Muscle of back (tissue), 13 donors: ENCODE measurements around the gene FAM210A. TPM values are rescaled to one million over a fixed set of nuclear protein-coding genes. Genes with fewer than 3 reads are reported as not detected.
"Not testable (repeated sequence)": the region's sequence is repeated elsewhere in the genome, so short reads cannot be mapped to it uniquely, and the experiment has no call there.

Experiments
- DNase-seq, 3 donors: peaks; one replicate each; pipeline versions ENCODE4 v3.0.0 to v3.0.0-alpha.2; 2013
- long read RNA-seq, 9 donors: transcript quantifications; one replicate each; lab custom pipeline, GENCODE V29; 2026
- polyA plus RNA-seq, 10 donors: library from polyadenylated mRNA; unstranded; fragments of 120-200 nt; gene quantifications; one replicate each; pipeline ENCODE4 v1.2.1, GENCODE V29; 2013; ENCODE audit not compliant: insufficient read length in 10 of 10

FAM210A gene, protein sequence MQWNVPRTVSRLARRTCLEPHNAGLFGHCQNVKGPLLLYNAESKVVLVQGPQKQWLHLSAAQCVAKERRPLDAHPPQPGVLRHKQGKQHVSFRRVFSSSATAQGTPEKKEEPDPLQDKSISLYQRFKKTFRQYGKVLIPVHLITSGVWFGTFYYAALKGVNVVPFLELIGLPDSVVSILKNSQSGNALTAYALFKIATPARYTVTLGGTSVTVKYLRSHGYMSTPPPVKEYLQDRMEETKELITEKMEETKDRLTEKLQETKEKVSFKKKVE
- 10 to 100 TPM; 20.7 to 32.1 (median 23.3) TPM for polyA plus RNA-seq
- long read RNA-seq, donor 1, full-length matches to known transcripts: 8 of 8 reads
- long read RNA-seq, donor 1, partial matches to known transcripts: 0 of 8 reads
- long read RNA-seq, donor 1, other reads (novel, unspliced or antisense): 0 of 8 reads
- long read RNA-seq, donor 2, full-length matches to known transcripts: 5 of 5 reads
- long read RNA-seq, donor 2, partial matches to known transcripts: 0 of 5 reads
- long read RNA-seq, donor 2, other reads (novel, unspliced or antisense): 0 of 5 reads
- long read RNA-seq, donor 3: 0 reads
- long read RNA-seq, donor 4, full-length matches to known transcripts: 7 of 7 reads
- long read RNA-seq, donor 4, partial matches to known transcripts: 0 of 7 reads
- long read RNA-seq, donor 4, other reads (novel, unspliced or antisense): 0 of 7 reads
- long read RNA-seq, donor 5, full-length matches to known transcripts: 8 of 8 reads
- long read RNA-seq, donor 5, partial matches to known transcripts: 0 of 8 reads
- long read RNA-seq, donor 5, other reads (novel, unspliced or antisense): 0 of 8 reads
- long read RNA-seq, donor 6, full-length matches to known transcripts: 15 of 15 reads
- long read RNA-seq, donor 6, partial matches to known transcripts: 0 of 15 reads
- long read RNA-seq, donor 6, other reads (novel, unspliced or antisense): 0 of 15 reads
- long read RNA-seq, donor 7, full-length matches to known transcripts: 8 of 8 reads
- long read RNA-seq, donor 7, partial matches to known transcripts: 0 of 8 reads
- long read RNA-seq, donor 7, other reads (novel, unspliced or antisense): 0 of 8 reads
- long read RNA-seq, donor 8, full-length matches to known transcripts: 3 of 3 reads
- long read RNA-seq, donor 8, partial matches to known transcripts: 0 of 3 reads
- long read RNA-seq, donor 8, other reads (novel, unspliced or antisense): 0 of 3 reads
- long read RNA-seq, donor 9, full-length matches to known transcripts: 2 of 2 reads
- long read RNA-seq, donor 9, partial matches to known transcripts: 0 of 2 reads
- long read RNA-seq, donor 9, other reads (novel, unspliced or antisense): 0 of 2 reads

DNA sequence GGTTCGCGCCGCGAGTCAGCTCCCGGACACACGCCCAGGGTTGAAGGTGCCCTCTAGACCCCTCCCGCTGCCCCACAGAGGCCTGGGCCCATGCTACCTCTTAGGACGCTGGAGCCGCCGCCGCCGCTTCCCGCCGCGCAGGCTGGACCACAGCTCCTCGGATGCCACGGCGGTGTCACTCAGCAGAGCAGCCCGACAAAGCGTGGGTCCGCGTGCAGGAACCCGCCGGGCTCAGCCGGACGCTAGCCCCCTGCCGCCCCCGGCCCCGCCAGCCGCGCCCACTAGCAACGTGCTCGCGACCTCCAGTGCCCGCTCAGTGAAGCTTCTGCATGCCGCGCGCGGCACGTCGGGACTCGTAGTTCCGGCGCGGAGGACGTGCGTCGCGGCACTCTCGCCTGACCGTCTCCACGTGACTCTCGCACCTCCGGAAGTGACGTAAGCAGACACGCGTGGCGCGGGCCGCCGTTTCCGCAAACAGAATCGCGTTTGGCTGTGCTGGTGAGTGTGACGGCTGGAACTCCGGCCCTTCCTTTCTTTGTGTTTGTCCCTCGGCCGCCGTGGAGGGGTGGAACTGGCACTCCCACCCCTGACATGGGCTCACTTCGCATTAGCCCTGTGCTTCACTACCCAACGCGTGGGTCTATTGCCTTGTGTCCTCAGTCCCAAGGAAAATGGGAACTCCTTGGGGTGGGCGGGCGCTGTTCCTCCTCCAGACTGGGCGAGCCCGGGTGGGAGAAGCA, at the start of gene FAM210A, which contains the start of gene RNMT:
FAM210A (minus strand) TSS at position 327 of the 740 bp plus-strand sequence. CDS start 44,481 bp downstream, outside the sequence.
RNMT (plus strand) TSS at position 442 of the 740 bp plus-strand sequence. CDS start 4,845 bp downstream, outside the sequence.
- peak; percentile 95 to 99 (median 98) for DNase-seq

DNA sequence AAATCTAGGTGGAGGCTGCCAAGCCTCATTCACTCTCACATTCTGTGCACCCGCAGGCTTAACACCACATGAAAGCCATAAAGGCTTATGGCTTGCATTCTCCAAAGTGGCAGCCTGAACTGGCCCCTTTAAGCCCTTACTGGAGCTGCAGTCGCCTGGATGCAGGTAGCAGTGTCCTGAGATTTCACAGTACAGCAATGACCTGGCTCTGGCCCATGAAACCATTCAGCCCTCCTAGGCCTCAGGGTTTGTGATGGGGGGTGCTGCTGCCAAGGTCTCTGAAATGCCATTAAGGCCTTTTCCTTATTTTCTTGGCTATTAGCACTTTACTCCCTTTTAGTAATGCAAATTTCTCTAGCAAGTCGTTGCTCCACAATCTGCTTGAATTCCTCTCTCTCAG, 48.7 kb upstream of the FAM210A start:
- DNase-seq: no peak

DNA sequence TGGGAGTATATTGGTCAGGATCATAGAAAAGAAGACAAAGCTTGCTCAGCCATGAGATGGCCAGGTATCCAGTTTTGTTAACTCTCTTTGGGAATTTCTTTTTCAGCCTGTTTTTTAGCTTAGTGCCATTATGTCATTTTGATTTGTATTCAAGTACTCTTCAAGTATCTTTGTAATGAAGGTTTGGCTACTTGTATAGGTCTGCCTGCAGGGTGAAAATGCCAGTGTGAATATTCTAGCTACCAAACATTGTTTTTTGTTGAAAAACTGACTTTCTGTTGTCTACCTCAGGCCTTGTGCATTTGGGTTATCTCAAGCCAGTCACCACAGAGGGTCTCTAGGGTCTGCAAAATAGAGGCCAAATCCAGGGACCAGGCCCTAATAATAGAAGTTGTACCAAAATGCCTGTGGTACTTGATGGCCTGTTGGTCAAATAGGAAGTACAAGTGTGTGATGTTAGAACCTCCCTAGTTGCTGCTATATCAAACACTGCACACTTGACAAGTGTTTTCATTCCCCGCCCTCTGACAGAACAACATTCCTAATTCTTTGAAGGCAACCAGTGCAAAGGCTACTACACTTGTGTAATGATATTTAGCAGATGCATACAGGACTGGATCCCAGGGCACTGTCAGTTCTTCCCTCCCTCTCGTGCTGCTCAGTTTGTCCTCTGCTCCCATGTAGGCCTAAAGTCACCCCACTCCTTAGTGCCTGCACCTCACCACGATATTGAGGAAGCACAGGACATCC, 36.5 kb upstream of the FAM210A start:
- DNase-seq: no peak

DNA sequence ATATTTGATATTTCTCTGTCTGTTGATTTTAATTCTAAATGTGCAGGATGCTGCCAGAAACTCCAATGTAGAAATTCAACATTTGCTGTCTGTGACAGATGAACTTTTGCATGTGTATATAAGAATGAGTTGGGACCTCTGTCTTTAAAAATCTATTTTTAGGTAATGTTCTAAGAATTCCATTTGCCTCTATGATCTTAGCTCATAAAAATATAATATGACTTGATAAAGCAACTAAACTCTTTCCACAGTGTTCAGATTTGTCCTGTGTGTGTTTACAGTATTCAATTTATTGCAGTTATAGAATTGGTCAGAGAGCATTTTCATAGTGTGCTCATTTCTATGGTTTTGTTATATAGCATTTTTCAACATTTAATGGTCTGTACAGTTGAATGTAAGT, 33.7 kb upstream of the FAM210A start:
- DNase-seq: no peak

DNA sequence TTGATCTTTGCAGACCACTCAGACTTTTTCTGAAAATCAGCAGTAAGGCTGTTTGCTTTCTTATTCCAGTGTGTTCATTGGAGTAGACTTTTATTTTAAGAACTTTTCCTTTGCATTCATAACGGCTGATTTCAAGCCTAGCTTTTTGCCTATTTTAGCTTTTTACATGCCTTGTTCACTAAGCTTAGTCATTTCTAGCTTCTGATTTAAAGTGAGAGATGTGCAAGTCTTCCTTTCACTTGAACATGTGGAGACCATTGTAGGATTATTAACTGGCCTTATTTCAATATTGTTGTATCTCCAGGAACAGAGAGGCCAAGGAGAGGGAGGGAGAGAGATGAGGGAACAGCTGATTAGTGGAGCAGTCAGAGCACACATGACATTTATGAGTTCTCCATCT, 32.3 kb upstream of the FAM210A start:
- no peak for DNase-seq

DNA sequence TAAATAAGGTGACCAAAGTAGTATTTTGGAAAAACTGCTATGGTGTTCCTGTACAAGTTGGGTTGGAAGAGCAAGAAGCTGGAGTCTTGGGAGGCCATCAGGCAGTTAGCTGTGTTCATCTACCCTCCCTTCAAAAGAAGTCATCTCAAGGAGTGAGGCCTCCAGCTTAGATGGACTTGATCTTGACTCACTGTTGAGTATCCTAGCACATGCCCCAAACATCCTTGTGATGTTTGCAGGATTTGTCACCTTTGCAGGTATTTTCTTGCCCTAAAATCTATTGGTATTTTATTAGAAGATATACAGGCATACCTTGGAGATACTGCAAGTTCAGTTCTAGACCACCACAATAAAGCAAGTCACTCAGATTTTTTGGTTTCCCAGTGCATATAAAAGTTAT, 30.3 kb upstream of the FAM210A start:
- no peak for DNase-seq

DNA sequence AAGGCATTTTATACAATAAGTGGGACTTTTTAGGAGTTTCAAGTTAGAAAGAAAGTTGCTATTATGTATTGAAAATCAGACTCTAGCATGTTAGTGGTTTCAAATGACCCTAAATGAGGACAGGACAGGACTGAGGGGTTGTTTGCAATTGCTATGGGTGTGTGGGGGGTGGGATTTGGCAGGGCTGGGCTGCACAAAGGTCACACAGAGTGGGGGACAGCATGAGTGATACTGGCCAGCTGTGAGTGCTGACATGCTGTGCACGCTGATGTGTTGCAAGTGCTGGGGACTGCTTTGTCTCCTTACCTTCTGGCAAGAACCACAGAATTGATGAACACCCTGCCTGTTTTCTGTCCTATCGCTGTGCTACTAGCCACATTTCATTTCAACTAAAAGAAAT, 29.9 kb upstream of the FAM210A start:
- DNase-seq: no peak

DNA sequence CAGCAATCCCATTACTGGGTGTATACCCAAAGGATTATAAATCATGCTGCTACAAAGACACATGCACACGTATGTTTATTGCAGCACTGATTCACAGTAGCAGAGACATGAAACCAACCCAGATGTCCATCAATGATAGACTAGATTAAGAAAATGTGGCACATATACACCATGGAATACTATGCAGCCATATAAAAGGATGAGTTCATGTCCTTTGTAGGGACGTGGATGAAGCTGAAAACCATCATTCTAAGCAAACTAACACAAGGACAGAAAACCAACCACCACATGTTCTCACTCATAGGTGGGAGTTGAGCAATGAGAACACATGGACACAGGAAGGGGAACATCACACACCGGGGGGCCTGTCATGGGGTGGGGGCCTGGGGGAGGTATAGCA, 25.2 kb upstream of the FAM210A start:
- not testable (repeated sequence) for DNase-seq

DNA sequence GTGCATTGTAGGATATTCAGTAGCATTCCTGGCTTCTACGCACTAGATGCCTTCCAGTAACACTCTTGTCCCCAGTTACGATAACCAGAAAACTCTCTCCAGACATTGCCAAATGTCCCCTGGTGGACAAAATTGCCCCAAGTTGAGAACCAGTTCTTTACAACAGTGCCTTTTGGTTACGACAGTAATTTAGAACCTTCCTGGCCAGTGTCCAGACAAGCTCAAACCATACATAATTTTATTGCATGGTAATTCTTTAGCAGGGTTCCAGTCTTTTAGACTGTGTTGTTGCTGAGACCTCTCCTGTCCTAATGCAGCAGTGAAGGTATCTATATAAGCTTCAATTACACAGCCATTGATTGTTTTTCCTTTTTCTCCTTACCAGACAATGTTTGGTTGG, 20.3 kb upstream of the FAM210A start:
- DNase-seq: peak in 1 of 3 donors; percentile 22

DNA sequence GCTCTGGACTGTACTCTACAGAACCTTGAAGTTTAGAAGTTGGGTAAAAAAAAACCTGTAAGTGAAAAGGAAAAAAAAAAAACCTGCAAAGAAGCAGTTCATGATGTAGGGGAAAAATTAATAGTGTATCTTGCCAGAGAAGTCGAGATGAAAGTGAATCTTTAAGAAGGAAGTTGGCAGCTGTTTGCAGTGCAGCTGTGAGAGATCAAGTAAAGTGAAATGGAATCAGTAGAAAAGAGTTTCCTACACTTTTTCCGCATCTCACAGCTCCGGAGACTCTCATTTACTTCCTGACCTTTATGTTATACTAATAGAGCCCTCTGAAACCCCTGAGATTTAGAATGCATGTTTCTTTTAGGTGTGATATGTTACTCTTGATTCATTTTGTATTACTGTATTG, 19.3 kb upstream of the FAM210A start:
- peak; percentile 18 to 77 (median 76) for DNase-seq

DNA sequence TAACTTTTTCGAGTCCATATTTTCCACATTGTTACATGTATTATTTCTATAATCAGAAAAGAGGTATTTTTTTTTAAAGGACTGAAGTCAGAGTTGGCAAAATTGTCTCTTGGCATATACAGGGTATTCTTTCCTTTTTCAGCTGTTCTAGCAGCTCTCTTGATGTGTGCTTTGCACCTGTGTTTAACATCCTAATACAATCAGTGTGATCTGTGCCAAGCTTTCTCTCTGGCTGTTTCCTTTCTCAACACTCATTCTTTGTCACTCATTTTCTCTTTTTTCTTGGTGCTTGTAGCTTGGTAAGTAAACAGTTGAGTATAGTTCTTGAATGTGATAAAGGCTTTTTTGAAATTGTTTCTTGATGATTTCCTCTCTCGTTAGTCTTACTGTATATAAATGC, 9.3 kb upstream of the FAM210A start:
- no peak for DNase-seq

DNA sequence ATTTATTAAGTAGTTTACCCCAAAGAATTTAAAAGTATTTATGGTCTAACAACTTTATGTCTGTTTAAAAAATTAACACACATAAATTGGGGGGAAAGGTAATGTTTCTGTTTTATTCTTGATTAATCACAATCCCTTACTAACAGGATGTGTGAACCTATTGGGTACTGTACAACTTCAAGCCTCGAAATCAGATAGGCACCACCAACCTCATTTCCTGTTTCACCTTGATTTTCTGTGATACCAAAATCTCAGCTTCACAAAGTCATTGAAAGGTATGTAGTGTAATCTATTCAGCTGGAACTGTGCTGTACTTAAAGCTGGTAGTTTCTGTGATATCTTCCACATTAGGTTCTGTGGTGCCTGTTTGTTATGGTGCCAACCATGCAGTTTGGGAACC, 4.1 kb upstream of the FAM210A start:
- DNase-seq: no peak

DNA sequence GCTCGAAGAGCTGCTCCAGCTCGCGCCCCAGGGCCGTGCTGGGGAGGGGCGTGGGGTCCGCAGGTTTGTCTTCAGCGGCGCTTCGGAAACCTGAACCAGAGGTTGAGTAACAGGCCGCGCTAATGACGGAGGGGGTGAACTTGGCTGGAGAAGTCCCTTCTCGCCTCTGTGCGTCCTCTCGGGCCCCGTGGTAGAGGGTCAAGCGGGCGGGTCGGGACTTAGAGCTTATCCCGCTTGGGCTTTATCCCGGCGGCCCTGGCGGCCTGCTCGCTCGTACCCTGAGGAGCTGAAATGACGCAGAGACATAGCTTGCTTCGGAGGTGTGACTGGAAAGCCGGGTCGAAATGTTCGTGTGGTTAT, 594 bp upstream of the FAM210A start:
- DNase-seq: no peak

DNA sequence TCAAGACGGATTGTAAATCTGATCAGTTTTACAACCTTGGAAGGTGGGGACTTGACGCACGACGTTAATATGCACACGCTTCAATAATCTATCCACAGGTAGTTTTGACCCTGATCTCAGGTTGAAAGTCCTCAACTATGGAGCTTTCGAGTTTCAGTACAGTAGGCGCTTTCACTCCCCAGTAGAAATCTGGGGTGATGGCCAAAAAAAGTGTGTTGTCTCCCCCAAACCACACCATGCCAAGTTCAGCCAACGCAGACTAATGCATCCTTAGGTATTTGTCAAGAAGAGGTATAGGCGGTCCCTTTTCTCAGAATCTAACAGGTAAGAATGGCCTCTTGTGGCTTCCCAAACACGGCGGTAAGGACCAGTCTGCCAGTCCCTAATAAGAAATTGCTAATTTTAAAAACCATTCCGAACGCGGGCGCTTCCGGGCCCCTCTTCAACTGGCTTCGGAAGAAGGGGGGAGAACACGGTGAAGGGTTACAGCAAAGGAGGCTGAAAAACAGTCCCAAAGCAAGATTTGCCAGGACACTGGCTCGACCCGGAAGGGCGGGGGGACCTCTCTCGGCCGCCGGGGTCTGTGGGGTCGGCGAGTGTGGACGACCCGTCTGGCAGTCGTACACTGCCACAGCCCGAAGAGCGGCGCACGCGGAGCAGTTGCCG, 659 bp downstream of the FAM210A start:
- DNase-seq: peak in 2 of 3 donors; percentile 8 to 13

DNA sequence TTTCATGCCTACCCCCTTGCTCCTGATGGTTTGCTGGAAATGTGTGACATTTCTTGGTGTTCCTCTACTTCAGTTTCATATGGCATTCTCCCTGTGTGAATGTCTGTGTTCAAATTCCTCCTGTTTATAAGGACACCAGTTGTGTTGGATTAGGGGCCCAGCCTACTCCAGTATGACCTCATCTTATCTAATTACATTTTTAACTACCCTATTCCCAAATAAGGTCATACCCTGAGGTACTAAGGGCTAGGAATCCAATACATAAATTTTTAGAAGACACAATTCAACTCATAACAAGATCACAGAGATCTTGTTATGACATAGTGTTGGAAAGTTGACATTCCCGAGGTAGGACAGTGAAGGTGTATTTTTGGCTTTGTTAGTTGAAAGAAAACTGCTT, 5.5 kb downstream of the FAM210A start:
- no peak for DNase-seq

DNA sequence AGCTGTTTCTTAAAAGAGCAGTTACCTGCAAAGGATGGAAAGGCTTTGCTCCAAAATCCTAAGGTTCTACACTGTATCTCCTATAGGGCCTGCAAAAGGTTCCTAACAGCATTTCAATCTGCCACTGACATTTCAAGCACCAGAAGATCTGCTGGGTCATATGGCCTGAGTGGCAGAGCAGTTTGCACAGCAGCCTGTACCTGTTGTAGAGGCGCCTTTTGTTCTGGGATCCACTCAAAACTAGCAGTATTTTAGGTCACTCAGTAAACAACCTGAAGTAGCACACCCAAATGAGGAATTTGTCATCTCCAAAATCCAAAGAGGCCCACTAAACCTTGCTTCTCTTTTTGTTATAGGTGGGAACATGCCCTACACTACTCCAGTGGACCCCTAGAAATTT, 6.2 kb downstream of the FAM210A start:
- DNase-seq: no peak

DNA sequence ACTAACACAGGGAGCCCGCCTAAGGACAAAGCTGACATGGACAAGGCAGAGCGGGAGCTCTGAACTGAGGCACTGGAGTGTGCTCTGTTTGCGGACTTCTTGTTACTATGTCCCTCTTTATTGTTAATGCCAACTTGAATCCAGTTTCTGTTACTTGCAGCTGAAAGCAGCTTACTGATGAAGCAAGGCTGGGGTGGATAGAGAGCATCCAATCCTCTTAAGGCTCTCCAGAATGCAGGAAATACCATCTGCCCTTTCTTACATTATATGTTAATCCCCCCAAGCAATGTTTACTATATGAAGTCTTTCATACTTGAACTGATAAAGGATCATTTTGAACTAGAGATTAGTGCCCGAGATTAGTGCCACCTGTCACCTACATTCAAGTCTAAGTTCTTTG, 9.4 kb downstream of the FAM210A start:
- DNase-seq: no peak

DNA sequence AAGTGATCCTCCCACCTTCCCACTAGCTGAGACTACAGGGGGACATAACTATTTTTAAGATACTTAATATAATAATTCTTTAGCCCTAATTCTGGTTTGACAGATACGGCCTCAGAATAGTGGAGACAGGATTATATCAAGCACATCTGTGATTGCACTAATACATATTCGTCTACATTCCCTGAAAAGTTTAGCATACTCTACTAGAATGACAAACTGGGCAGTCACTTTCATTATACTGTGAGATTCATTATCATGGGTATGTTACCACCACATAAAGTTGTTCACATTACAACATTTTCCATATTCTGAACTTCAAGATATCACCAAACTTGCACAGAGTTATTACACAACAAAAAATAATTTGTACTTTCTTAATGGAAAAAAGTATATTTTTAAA, 11.0 kb downstream of the FAM210A start:
- DNase-seq: no peak

DNA sequence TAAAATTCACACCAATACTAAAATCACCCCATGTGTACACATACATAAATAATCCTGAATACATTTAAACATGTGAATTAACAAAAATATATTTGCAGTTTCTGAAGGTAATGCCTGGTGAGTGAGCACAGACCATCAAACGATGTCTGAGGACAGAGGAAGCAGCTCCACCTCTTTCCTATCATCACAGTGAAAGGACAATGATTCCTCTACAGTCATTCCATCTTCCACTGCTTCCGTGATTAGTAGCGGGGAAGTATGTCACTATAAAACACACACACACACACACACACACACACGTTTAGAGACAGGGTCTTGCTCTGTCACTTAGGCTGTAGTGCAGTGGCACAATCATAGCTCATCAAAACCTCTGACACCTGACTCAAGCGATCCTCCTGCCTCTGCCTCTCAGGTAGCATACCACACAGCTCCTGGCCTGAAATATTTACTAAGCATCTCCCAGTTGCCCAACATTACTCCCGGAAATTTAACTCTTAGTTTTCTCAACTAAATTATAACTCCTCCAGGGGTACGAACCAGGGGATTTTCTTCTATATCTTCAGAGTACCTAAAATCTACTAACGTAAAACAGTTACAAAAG, 12.8 kb downstream of the FAM210A start:
- DNase-seq: no peak
